Activated effector memory CD4-positive, alpha-beta T cell treated with Interleukin-2 at 50 U/mL for 16 hours (primary cell): ENCODE measurements around the gene KRTAP10-5.
"Not testable (repeated sequence)": the region's sequence is repeated elsewhere in the genome, so short reads cannot be mapped to it uniquely, and the experiment has no call there.

Source experiments
- DNase-seq: peaks from one replicate; pipeline ENCODE4 v3.0.0-alpha.2; 2020

KRTAP10-5 gene

DNA sequence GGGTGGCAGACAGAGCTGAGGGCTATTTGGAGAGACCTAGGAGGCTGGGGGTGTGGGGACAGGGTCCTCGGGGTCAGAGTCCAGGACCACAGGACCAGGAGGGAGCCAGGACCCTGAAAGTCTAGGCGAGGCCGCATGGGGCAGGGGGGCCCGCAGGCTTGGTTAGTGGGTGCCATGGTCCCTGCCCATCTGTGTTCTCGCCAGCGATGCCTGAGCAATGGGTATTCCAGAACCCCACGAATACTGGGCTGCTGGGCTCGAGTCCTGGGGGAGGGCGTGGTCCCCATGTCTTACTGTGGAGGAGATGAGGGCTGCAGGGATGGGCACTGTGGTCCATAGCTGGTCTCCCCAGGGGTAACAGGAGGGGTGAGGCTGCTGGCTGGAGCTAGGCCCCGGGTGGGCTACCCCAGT, 9.9 kb upstream of the KRTAP10-5 start:
- no peak for DNase-seq

DNA sequence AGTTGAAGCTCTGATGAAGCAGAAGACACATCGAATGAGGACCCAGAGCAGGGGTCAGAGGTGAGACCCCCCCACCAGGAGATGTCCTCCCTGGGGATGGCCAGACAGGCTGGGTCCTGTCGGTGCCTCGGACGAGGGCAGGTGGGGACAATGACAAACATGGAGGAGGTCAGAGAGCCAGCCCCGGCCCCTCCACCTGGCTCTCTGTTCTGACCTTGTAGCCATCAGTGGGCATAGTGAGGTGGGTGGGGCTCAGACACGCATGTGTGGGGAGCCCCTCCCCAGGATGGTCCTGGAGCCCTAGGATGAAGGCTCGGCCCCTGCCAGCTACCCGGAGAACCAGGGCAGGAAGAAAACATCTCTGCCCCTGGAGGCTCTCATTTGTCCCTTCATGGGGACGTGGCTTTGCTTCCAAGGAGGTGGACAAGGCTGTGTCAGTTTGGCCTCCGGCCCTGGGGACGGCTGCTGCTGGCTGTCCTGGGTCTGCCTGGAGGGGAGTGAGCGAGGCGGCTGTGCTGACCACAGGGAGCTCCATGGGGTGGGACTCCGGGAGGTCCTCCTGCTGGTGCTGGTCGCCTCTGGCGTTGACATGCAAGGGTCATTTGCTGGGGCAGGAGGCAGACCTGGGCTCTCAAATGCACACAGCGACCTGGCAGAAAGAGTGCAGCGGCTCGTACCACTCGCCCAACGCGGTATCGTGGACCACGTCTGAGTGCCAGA, 9.3 kb upstream of the KRTAP10-5 start:
- DNase-seq: no peak

DNA sequence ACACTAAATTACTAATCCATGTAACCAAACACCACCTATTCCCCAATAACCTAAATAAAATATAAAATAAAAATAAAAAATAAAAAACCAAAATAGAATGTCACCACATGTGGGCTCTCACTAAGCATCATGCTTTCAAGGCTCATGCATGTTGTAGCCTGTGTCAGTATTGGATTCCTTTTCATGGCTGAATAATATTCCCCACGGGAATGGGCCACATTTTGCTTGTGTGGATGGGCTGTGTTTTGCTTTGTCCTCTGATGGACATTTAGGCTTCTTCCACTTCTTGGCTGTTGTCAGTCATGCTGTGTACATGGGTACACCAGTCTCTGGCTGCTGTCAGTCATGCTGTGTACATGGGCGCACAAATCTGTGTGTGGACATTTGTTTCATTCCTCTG, 8.7 kb upstream of the KRTAP10-5 start:
- no peak for DNase-seq

DNA sequence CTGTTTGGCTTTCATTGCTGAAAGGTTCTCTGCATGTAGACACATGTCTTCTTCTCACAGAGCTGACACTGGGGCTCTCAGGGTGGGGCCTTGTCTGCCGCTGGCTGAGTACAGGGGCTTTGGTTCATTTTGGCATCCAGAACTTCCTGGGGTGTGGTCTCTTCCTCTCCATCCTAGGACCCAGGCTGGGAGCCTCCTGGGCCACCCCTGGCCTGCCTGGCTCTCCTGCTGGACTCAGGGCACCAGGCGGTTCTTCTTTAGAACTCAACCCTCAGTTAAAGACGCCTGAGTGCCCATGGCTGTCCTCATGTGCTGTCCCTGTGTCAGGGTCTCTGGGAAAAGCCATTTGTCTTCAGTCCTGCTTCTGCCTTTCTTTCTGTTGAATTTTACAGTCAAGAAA, 5.5 kb upstream of the KRTAP10-5 start:
- no peak for DNase-seq

DNA sequence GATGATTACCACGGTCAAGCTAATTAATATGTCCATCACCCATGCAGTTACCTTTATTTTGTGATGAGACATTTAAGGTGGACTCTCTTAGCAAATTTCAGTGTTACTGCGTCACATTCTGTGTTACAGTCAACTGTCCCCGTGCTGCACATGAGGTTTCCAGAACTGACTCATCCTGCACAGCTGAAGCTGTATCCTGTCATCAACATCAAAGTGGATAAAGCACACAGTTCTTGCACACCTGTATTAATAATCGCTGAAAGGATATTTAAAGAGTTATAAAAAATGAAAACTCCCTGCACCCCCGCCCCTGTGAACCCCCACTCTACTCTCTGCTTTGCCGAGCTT, 3.4 kb upstream of the KRTAP10-5 start:
- no peak for DNase-seq

DNA sequence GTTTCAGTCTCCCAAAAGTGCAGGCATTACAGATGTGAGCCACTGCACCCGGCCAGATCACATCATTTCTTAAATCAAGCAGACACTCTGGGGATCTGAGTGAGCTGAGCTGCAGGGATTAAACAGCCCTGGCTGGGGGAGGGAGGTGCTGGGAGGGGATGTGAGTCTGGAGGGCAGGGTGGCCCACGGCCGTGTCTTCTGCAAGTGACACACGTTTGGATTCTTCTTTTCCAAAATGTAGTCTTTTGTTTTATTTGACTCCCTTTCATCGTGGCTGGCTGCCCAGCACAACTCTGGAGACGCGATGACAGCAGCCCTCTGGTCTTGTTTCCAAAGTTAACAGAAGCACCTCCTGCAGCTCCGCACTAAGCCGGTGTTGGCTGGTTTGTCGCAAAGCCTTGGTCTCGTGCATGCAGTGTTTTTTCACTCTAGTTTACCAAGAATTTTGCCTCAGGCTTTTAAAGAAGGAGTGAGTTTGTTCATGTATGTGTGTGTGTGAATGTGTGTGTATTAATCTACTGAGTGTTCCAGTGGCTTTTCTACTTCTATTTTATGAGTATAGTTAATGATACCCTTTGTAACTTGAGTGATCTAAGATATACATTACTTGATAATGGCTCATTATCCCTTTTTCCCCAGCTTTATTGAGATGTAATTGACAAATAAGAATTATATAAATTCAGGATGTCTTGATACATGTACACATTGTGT, 2.8 kb upstream of the KRTAP10-5 start:
- no peak for DNase-seq

DNA sequence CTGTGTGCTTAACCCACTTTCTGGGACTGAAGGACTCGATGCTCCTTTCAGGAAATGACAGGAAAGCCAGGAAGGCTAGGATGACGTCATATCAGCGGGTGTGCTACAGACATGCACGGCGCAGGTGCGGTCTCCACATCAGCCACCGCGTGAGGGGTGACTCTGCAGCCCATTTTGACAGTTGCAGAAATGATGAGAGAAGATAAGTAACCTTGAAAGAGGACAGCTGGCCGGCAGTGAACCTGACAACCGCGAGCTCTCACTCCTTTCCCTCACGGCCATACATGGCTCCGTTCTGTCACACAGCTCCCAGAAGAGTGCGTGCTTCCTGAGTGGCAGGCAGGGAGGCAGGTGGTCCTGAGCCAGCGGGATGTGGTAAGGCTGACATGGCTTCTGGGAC, 1.7 kb upstream of the KRTAP10-5 start:
- no peak for DNase-seq

DNA sequence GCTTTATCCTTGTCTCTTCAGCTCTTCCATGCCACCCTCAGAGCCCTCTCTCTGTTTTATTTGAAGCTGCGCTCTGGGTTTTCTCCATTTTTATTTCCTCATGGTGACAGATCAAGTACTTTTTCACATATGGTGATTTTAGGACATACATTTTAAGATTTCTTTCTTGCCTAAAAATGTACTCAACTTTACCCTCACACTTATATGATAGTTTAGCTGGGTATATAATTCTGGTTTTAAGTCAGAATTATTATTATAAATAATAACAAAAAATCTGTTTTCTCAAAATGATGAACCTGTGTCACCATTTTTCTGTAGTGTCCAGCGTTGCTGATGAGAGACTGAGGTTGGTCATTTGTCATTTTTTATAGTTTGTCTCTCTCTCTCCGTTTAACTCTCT, 754 bp upstream of the KRTAP10-5 start:
- no peak for DNase-seq

DNA sequence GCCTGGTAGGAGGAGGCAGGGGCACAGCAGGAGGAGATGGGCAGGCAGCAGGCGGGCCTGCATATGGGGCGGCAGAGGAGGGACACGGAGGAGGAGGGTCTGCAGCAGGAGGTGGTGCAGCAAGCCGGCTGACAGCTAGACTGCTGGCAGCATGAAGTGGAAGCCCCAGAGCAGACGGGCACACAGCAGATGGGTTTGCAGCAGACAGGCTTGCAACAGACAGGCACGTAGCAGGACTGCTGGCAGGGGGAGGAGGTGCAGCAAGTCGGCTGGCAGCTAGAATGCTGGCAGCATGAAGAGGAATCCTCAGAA, 615 bp downstream of the KRTAP10-5 start:
- no peak for DNase-seq

DNA sequence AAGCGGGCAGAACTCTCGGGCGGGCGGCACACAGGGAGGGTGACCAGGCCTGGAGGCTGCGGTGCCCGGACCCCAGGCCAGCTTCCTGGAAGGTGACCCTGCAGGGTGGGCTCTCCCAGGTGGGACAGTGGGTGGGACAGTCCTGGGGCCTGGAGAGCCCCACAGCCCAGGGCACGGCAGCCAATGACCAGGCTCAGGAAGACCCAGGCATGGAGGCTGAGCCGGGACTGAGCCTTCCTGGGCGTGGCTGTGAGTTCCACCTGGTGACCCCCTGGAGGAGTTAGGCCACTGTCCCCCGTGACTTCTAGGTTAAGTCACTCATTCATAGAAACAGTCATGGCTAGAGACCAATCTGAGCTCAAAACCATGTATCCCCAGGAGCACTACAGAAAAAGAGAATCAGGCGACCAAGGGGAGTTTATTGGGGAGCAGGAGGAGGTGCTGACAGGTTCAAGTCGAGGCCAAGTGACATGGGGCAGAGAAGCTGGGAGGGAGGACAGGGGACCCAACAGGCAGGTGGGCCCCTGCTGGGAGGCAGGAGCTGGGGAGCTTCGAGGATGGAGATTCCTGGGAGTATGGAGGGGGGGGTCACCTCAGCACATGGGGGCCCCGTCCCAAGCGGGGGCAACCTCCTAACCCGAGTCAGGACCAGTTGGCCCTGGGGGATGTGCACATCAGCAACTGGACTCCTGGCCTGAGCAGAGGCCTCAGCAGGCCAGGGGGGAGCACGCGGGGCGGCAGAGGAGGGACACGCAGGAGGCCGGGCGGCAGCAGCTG, 1.2 kb downstream of the KRTAP10-5 start:
- no peak for DNase-seq

DNA sequence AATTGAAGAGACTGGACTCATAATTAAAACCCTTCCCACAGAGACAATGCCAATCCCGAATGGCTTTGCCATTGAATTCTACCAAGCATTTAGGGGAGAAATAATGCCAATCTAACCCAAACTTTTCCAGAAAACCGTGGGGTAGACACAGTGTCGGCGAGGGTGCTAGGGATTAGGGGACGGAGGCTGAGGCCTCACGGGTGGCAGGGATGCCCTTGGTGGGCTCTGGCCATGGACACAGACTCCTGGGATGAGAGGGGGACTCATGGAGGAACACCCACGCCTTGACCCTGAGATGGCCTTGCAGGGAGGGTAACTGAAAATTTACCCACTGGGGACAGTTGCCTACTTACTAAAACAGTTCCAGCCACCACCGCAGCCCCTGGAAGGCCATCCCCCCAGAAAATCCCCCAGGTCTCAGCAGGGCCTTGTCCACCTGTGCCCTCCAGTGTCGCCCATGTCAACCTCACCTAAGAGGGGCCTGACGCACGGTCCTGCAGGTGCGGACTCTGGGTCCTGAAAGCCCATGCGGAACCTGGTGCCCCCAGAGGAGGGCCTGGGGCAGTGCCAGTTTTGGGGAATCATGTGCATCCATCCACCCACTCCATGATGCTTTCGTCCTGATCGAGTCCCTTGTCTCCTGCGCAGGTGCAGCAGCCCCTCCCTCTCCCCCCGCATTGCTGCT, 1.9 kb downstream of the KRTAP10-5 start:
- no peak for DNase-seq

DNA sequence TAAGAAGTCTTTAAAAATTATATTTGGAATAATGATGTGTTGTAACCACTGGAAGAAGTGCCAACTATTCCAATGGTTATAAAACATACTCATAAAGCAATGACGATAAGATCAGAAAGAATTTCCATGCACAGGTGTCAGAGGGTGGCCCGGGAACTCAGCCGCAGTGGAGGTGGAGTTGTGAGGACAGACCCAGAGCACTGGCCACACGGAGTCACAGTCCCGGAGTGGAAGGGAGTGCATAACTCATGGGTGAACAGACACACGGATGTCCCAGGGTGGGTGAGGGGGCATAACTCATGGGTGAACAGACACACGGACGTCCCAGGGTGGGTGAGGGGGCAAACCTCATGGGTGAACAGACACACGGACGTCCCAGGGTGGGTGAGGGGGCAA, 4.4 kb downstream of the KRTAP10-5 start:
- no peak for DNase-seq

DNA sequence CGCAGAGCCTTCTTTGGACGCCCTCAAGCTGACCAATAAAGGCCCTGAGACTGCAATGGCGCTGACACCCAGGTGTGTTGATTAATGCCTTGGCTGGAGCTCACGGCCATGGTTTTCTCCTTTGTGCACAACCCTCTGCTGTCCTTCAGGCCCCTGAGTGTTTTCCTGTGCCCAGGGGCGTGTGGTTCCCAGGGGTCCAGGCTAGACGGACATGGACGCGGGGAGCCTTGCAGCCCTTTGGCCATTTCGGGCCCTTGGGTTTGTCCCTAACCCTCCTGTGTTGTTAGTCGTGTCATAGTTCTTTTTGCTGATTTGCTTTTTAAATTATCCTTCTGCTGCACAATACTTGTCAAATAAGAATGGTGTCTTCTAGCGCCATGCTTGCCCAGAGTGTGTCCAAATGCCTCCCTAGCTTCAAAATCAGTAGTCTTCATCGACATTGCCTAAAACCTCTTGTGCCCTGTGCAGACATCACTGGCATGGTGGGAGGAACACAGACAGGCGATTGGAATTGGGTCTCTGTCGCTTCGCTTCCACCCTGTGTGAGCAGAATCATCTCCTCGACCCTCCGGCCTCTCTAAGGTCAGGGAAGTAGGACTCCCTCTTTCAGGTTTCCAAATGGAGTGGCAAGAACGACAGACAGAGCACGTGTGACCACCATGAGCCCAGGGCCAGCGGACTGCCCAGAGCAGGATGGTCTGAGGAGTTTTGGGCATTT, 4.9 kb downstream of the KRTAP10-5 start:
- DNase-seq: no peak

DNA sequence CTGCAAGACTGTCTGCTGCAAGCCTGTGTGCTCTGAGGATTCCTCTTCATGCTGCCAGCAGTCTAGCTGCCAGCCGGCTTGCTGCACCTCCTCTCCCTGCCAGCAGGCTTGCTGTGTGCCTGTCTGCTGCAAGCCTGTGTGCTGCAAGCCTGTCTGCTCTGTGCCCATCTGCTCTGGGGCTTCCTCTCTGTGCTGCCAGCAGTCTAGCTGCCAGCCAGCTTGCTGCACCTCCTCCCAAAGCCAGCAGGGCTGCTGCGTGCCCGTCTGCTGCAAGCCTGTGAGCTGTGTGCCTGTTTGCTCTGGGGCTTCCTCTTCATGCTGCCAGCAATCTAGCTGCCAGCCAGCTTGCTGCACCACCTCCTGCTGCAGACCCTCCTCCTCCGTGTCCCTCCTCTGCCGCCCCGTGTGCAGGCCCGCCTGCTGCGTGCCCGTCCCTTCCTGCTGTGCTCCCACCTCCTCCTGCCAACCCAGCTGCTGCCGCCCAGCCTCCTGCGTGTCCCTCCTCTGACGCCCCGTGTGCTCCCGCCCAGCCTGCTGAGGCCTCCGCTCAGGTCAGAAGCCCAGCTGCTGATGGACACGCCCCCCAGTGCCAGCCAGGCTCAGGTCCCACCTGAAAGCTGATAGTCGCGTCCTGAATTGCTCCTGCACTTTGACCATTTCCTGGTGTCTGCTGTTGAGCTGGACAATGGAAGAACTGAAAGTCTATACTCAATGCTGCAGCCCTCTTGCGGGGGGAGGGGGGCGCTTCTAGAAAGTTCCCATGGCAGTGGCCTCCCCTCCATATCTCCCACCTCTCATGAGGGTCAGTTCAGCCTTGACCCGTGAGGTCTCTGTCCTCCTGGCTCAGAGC, 5.7 kb downstream of the KRTAP10-5 start:
- no peak for DNase-seq

DNA sequence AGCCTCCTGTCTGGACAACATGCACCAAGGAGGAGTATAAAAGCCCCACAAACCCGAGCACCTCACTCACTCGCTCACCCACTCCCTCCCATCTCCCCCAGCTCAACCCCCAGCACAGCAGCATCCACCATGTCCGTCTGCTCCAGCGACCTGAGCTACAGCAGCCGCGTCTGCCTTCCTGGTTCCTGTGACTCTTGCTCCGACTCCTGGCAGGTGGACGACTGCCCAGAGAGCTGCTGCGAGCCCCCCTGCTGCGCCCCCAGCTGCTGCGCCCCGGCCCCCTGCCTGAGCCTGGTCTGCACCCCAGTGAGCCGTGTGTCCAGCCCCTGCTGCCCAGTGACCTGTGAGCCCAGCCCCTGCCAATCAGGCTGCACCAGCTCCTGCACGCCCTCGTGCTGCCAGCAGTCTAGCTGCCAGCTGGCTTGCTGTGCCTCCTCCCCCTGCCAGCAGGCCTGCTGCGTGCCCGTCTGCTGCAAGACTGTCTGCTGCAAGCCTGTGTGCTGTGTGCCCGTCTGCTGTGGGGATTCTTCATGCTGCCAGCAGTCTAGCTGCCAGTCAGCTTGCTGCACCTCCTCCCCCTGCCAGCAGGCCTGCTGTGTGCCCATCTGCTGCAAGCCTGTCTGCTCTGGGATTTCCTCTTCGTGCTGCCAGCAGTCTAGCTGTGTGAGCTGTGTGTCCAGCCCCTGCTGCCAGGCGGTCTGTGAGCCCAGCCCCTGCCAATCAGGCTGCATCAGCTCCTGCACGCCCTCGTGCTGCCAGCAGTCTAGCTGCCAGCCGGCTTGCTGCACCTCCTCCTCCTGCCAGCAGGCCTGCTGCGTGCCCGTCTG, 6.6 kb downstream of the KRTAP10-5 start, which contains the start of gene KRTAP10-4:
TSS of gene KRTAP10-4 (plus strand) at position 100 of the 827 bp plus-strand sequence. CDS start at position 130, 30 bp downstream.
- not testable (repeated sequence) for DNase-seq

DNA sequence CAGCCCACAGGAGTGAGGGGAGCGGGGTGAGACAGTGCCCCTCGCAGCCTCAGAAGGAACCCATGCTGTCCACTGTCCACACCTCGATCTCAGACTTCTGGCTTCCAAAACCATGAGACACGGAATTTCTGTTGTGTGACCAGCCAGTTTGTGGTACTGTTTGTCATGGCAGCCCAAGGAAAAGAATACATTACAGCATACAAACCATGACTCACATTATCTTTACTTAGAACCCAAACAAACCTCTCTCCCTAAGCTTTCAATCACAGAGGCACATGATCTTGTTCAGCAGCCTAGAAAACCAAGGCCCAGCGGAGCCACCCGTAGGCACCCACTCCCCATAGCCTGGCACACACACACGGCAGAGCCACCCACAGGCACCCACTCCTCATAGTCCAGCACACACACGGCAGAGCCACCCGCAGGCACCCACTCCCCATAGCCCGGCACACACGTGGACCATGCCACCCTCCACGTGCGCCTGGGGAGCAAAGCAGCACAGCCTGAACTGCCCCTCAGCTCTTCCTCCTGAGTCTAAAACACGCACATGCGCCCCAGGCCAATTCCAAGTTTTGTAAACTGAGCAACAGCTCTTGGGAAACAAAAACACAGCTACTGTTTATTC, 7.3 kb downstream of the KRTAP10-5 start:
- no peak for DNase-seq

DNA sequence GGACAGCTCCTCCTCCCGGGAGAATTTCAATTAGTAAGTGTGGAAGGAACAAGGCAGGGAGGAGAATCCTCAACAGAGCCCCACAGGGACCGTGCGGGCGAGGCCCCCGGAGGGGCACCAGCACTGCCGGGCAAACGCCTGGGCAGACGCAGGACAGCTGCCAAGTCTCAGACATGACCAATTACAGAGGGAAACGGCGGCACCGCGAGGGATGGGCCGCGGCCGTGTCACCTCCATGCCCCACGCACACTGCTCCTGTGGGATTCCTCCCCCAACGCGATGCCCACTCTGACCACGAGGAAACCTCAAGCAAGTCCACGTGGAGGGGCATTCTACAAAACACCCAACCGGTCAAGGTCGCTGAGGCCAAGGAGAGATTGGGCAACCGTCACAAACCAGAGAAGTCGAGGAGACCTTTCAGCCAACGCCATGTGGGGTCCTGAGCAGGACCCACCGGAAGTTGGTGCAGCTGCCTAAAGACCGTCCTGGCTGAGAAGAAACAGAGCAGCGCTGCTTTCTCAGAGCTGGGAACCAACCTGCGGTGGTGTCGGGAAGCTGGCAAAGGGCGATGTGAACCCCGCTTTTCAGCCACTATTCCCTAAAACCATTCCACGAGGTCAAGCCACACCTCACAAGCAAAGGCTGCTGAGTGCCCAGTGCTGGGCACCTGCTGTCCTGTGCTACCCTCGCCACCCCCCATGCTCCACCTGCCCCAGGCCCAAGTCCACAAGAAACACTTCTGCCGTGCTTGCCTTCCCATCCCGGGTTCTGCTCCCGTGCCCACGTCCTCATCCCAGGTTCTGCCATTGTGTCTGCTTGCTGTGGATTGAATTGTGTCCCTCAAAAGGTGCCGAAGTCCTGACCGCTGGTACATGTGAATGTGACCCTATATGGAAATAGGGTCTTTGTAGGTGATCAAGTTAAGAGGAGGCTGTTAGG, 8.3 kb downstream of the KRTAP10-5 start:
- DNase-seq: no peak

DNA sequence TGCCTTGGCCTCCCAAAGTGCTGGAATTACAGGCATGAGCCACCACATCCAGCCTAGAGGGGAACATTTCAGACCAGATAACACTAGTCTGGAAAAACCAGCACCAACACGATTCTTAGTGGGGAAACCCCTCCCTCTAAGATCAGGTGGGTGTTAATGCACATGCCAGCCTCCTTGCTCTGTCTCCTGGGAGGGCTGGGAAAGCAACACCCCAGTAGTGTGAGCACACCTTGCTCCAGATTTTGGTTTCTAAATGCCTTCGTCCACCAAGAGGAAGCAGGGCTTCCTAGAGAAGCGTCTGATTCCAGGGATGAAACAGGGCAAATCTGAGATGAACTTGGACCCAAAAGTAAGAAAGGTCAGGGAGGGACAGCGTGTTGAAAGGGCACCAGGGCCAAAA, 9.1 kb downstream of the KRTAP10-5 start:
- no peak for DNase-seq

DNA sequence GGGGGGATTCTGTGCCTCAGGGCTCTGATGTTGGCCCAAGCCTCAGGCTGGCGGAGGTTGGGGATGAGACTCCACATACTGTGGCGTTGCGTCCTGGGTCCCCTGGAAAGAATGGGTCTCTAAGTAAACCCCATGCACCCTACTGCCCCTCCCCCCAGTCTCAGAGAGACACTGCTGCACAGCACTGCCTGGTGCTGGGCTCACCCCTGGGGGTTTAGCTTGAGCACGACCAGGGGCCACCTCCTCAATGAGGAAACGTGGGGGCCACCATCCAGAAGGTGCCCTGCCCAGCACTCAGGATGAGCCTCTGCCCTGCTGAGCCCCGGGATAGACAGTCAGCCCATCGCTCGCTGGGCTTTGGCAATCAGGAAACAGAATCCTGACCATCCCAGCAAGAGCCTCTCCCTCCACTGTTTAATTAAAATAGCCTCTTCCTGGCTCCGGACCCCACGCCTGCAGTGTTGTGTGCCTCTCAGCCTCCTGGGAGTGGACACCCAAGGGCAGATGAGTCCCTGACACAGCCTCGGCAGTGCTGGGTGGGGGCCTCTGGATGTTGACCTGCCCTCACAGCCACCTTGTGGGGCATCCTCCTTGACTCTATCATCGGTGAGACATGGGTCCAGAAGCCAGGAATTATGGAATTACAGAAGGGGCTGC, 10.4 kb downstream of the KRTAP10-5 start:
- no peak for DNase-seq
